BLaER1 treated with 17β-estradiol and CSF1 and Interleukin-3, amounts not matched to agents 10 nM and 100 nM (cell line): ENCODE data around the gene KIR3DL1.
"Not testable (repeated sequence)": the region's sequence is repeated elsewhere in the genome, so short reads cannot be mapped to it uniquely, and the experiment has no call there.

Experiments
- H3K27ac ChIP-seq, 11 experiments: shearing (Covaris generic); formaldehyde crosslinking; 2 replicates each; pipeline ENCODE4 v1.8.1; 2022
- H3K27me3 ChIP-seq, 11 experiments: shearing (Covaris generic); formaldehyde crosslinking; 2 replicates each; pipeline ENCODE4 v1.8.1; 2022
- H3K36me3 ChIP-seq, 11 experiments: shearing (Covaris generic); formaldehyde crosslinking; 2 replicates each; pipeline ENCODE4 v1.8.1; 2022
- H3K4me1 ChIP-seq, 10 experiments: shearing (Covaris generic); formaldehyde crosslinking; 2 replicates each; pipeline ENCODE4 v1.8.1; 2022
- H3K4me2 ChIP-seq, 11 experiments: shearing (Covaris generic); formaldehyde crosslinking; 2 replicates each; pipeline ENCODE4 v1.8.1; 2022
- H3K4me3 ChIP-seq, 10 experiments: shearing (Covaris generic); formaldehyde crosslinking; 2 replicates each; pipeline ENCODE4 v1.8.1; 2022
- H3K9ac ChIP-seq, 11 experiments: shearing (Covaris generic); formaldehyde crosslinking; 2 replicates each; pipeline ENCODE4 v1.8.1; 2022
- H3K9me3 ChIP-seq, 11 experiments: shearing (Covaris generic); formaldehyde crosslinking; replicated peaks in 1 of 11; 2 replicates each; pipeline ENCODE4 v1.8.1; 2022
- H4K20me1 ChIP-seq, 11 experiments: shearing (Covaris generic); formaldehyde crosslinking; 2 replicates each; pipeline ENCODE4 v1.8.1; 2022
- Cebpa-rat ChIP-seq, 11 experiments: shearing (Covaris generic); IDR thresholded peaks; 2 replicates each; pipeline ENCODE4 v1.8.1; 2022

Gene KIR3DL1

DNA sequence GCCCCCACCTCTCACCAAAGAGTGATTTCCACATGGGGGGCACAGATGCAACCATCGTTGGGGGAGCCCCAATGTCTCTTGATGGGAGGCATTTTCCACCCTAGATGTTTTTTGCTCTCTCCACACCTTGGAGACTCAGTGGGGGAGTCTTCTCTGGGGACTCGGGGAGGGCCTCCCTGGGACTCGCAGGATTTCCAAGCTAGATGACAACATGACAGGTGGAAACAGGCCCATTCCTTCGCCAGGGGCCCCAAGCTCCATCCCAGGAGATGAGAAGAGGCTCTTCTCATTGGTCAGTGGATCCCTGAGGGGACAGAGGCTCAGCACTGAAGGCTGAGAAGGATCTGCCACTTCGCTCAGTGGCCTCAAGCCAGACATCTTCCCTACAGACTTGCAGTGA lies 25.6 kb upstream of the KIR3DL1 start:
- no peak for TF ChIP-seq Cebpa-rat (IDR thresholded peaks at IDR 0.05)
- no peak overlapping the region for H3K4me3 ChIP-seq
- no peaks in the 10 kb centered on the region for H3K9me3 ChIP-seq
- H3K36me3 ChIP-seq = no peaks in the 10 kb centered on the region
- no peaks in the 10 kb centered on the region for H3K27me3 ChIP-seq
- no peak overlapping the region for H3K9ac ChIP-seq
- no peaks in the 10 kb centered on the region for H4K20me1 ChIP-seq
- no peak overlapping the region for H3K4me2 ChIP-seq
- no peak overlapping the region for H3K27ac ChIP-seq
- peaks cover 0 to 30% (median 19%) of the 10 kb centered on the region in 10 experiments; a peak in 18 of 20 replicates for H3K4me1 ChIP-seq

GRCh38 chr19:54791476-54791875 lies 24.8 kb upstream of the KIR3DL1 start:
- peaks cover 0 to 37% (median 23%) of the 10 kb centered on the region in 10 experiments; a peak in 19 of 20 replicates for H3K4me1 ChIP-seq
- no peak overlapping the region for H3K4me3 ChIP-seq
- no peaks in the 10 kb centered on the region for H3K9me3 ChIP-seq
- no peaks in the 10 kb centered on the region for H3K36me3 ChIP-seq
- no peaks in the 10 kb centered on the region for H4K20me1 ChIP-seq
- no peak for TF ChIP-seq Cebpa-rat (IDR thresholded peaks at IDR 0.05)
- no peaks in the 10 kb centered on the region for H3K27me3 ChIP-seq
- H3K9ac ChIP-seq = no peak overlapping the region
- peak overlapping the region in 2 of 11 experiments; percentile 3 to 75; a peak in 1 of 22 replicates for H3K27ac ChIP-seq
- peak overlapping the region in 4 of 11 experiments; percentile 38 to 72 (median 64); a peak in 10 of 22 replicates for H3K4me2 ChIP-seq

- H3K4me1 ChIP-seq = peaks cover 0 to 41% (median 19%) of the 10 kb centered on the region in 10 experiments; a peak in 19 of 20 replicates
- H3K27me3 ChIP-seq = no peaks in the 10 kb centered on the region
- no peak for TF ChIP-seq Cebpa-rat (IDR thresholded peaks at IDR 0.05)
- peaks cover 0 to 6% (median 0%) of the 10 kb centered on the region in 11 experiments; a peak in 6 of 22 replicates for H3K9me3 ChIP-seq
- H4K20me1 ChIP-seq = no peaks in the 10 kb centered on the region
- peak overlapping the region; percentile 35 to 76 (median 64); a peak in 21 of 22 replicates for H3K9ac ChIP-seq
- peak overlapping the region in 4 of 11 experiments; percentile 60 to 72 (median 64); a peak in 11 of 22 replicates for H3K4me2 ChIP-seq
- H3K4me3 ChIP-seq = peak overlapping the region; percentile 23 to 68 (median 46); a peak in 17 of 20 replicates
- H3K27ac ChIP-seq = peak overlapping the region in 9 of 11 experiments; percentile 44 to 81 (median 65); a peak in 17 of 22 replicates
- H3K36me3 ChIP-seq = no peaks in the 10 kb centered on the region
These were observed 23.5 kb upstream of the KIR3DL1 start for GRCh38 chr19:54792814-54793213.

GRCh38 chr19:54795758-54796157 lies 20.5 kb upstream of the KIR3DL1 start:
- Histone ChIP-seq H3K9ac (peak overlapping the region in 4 of 11 experiments; percentile 1 to 54 (median 40); a peak in 9 of 22 replicates), H3K9me3 (peaks cover 0 to 25% (median 9%) of the 10 kb centered on the region in 11 experiments; a peak in 14 of 22 replicates), H4K20me1 (no peaks in the 10 kb centered on the region), H3K4me1 (peaks cover 0 to 38% (median 17%) of the 10 kb centered on the region in 10 experiments; a peak in 19 of 20 replicates), H3K27me3 (no peaks in the 10 kb centered on the region), H3K4me2 (no peak overlapping the region; a peak in 3 of 22 replicates), H3K27ac (peak overlapping the region in 1 of 11 experiments; percentile 14; a peak in 4 of 22 replicates), H3K36me3 (no peaks in the 10 kb centered on the region), H3K4me3 (peak overlapping the region in 4 of 10 experiments; percentile 8 to 49 (median 32); a peak in 6 of 20 replicates)
- TF ChIP-seq Cebpa-rat (IDR thresholded peaks at IDR 0.05) = peak in 6 of 11 experiments; percentile 51 to 94 (median 75); a peak in 10 of 22 replicates

DNA sequence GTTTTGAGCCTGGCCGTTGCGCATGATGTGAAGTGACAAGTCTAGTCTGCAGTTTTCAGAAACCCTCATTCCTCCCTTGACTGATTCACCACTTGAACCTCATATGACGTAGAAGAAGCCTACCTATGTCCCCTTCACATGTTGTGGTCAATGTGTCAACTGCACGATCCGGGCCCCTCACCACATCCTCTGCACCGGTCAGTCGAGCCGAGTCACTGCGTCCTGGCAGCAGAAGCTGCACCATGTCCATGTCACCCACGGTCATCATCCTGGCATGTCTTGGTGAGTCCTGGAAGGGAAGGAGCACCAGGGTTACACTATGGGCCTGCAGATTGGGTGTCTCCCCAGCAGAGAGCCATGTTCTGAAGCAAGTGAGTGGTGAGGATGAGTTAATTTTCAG lies 12.9 kb upstream of the KIR3DL1 start, which contains the start of gene KIR2DL4:
Gene KIR2DL4, plus strand, starts transcription at position 201 of the 400 bp plus-strand sequence. Its CDS starts 42 bp downstream, at position 243.
- H3K4me1 ChIP-seq = peaks cover 0 to 3% (median 0%) of the 10 kb centered on the region in 10 experiments; a peak in 1 of 20 replicates
- H3K4me3 ChIP-seq = no peak within 1 kb of the TSS
- H3K27ac ChIP-seq = no peak within 1 kb of the TSS
- no peak within 1 kb of the TSS for H3K9ac ChIP-seq
- H3K27me3 ChIP-seq = no peaks in the 10 kb centered on the region
- H3K4me2 ChIP-seq = no peak within 1 kb of the TSS
- no peaks in the 10 kb centered on the region for H4K20me1 ChIP-seq
- peaks cover 0 to 36% (median 7%) of the 10 kb centered on the region in 11 experiments; a peak in 14 of 22 replicates for H3K9me3 ChIP-seq
- no peaks in the 10 kb centered on the region for H3K36me3 ChIP-seq
- TF ChIP-seq Cebpa-rat (IDR thresholded peaks at IDR 0.05) = no peak

DNA sequence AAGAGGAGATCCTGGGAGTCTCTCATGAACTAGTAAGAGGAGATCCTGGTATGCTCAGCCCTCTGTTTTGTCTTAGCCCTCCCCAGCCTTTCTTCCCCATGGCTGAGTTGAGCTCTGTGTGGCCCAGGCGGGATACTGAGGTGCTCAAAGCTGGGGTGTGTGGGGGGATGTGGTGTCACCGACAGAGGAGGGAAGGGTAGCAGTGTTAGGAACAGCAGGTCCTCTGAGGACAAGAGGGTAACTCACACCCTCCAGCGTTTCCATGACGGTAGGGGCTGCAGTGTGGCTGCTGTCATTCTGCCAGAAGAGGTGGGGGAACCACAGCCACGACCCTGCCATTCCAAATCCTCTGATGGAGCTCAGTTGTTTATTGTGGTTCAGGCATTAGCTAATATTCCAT lies 12.2 kb upstream of the KIR3DL1 start:
- Histone ChIP-seq H3K36me3 (no peaks in the 10 kb centered on the region), H4K20me1 (no peaks in the 10 kb centered on the region), H3K27ac (no peak overlapping the region), H3K9me3 (peaks cover 2 to 37% (median 9%) of the 10 kb centered on the region in 11 experiments; a peak in 16 of 22 replicates), H3K27me3 (no peaks in the 10 kb centered on the region), H3K9ac (no peak overlapping the region), H3K4me2 (no peak overlapping the region), H3K4me3 (no peak overlapping the region), H3K4me1 (peaks cover 0 to 3% (median 0%) of the 10 kb centered on the region in 10 experiments; a peak in 1 of 20 replicates)
- TF ChIP-seq Cebpa-rat (IDR thresholded peaks at IDR 0.05) = no peak

DNA sequence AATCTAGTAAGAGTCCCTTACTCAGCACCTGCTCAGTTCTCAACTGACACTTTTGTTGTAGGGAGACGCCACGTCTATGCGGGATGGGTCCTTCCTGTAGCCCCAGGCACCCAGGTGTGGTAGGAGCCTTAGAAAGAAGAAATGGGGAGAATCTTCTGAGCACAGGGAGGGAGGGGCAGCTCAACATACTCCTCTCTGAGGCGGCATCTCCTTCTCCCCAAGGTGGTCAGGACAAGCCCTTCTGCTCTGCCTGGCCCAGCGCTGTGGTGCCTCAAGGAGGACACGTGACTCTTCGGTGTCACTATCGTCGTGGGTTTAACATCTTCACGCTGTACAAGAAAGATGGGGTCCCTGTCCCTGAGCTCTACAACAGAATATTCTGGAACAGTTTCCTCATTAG lies 11.7 kb upstream of the KIR3DL1 start:
- no peak overlapping the region for H3K4me3 ChIP-seq
- no peaks in the 10 kb centered on the region for H3K36me3 ChIP-seq
- no peak overlapping the region for H3K4me2 ChIP-seq
- no peaks in the 10 kb centered on the region for H4K20me1 ChIP-seq
- no peak overlapping the region for H3K9ac ChIP-seq
- peaks cover 0 to 3% (median 0%) of the 10 kb centered on the region in 10 experiments; a peak in 1 of 20 replicates for H3K4me1 ChIP-seq
- no peak for TF ChIP-seq Cebpa-rat (IDR thresholded peaks at IDR 0.05)
- peaks cover 5 to 37% (median 8%) of the 10 kb centered on the region in 11 experiments; a peak in 17 of 22 replicates for H3K9me3 ChIP-seq
- no peaks in the 10 kb centered on the region for H3K27me3 ChIP-seq
- no peak overlapping the region for H3K27ac ChIP-seq

- H3K9me3 ChIP-seq = peaks cover 2 to 43% (median 15%) of the 10 kb centered on the region in 11 experiments; a peak in 20 of 22 replicates
- H3K4me2 ChIP-seq = no peak overlapping the region
- no peaks in the 10 kb centered on the region for H4K20me1 ChIP-seq
- H3K4me1 ChIP-seq = peaks cover 0 to 3% (median 0%) of the 10 kb centered on the region in 10 experiments; a peak in 1 of 20 replicates
- no peak overlapping the region for H3K4me3 ChIP-seq
- no peak overlapping the region for H3K27ac ChIP-seq
- H3K27me3 ChIP-seq = no peaks in the 10 kb centered on the region
- no peak for TF ChIP-seq Cebpa-rat (IDR thresholded peaks at IDR 0.05)
- no peak overlapping the region for H3K9ac ChIP-seq
- no peaks in the 10 kb centered on the region for H3K36me3 ChIP-seq
These were observed 10.4 kb upstream of the KIR3DL1 start for GRCh38 chr19:54805665-54806515.

DNA sequence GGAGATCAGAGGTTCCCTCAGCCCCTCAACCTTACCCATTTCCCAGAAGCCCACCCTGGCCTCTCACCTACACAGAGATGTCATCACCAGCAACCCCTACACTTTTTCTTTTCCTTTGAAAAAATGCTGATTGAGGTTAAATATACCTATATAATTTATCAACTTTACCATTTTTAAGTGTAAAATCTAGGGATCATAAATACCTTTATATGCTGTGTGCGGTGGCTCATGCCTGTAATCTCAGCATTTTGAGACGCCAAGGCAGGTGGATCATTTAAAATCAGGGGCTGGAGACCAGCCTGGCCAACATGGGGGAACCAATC lies 9.8 kb upstream of the KIR3DL1 start:
- Histone ChIP-seq H3K27ac (no peak overlapping the region), H3K4me1 (peaks cover 0 to 3% (median 0%) of the 10 kb centered on the region in 10 experiments; a peak in 1 of 20 replicates), H3K27me3 (no peaks in the 10 kb centered on the region), H3K4me2 (no peak overlapping the region), H4K20me1 (no peaks in the 10 kb centered on the region), H3K9ac (no peak overlapping the region), H3K9me3 (peaks cover 8 to 49% (median 21%) of the 10 kb centered on the region in 11 experiments), H3K36me3 (no peaks in the 10 kb centered on the region), H3K4me3 (no peak overlapping the region)
- TF ChIP-seq Cebpa-rat (IDR thresholded peaks at IDR 0.05) = no peak

- H4K20me1 ChIP-seq, H3K27me3 ChIP-seq, H3K36me3 ChIP-seq, H3K4me2 ChIP-seq, H3K9ac ChIP-seq, H3K27ac ChIP-seq, H3K4me3 ChIP-seq: not testable (repeated sequence)
- Histone ChIP-seq H3K4me1 (peaks cover 0 to 10% (median 6%) of the 10 kb centered on the region in 10 experiments; a peak in 10 of 20 replicates), H3K9me3 (peaks cover 22 to 37% (median 30%) of the 10 kb centered on the region in 11 experiments)
These were observed 1.7 kb upstream of the KIR3DL1 start for GRCh38 chr19:54814571-54814970.
